ENCODE measurements around the gene TRIM47.

DNA sequence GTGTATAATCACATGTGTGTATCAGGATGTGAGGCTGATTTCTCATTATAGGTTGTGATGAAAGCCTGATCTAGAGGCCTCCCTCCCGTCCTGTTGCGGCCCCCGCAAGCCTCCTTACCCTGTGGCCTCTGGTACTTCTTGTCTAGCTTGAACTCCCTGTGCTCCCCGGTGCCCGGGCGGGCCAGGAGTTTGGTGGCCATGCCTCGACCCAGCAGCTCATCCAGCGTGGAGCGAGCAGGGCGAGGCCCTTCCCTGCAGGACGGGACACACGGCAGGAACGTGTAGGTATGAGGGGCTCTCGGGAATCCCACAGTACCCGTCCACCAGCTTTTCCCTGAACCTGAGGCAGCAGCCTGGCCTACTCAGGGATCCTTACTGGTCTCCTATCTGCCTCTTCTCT is 47.5 kb upstream of the TRIM47 start:
- TF ChIP-seq, protein P1, sequence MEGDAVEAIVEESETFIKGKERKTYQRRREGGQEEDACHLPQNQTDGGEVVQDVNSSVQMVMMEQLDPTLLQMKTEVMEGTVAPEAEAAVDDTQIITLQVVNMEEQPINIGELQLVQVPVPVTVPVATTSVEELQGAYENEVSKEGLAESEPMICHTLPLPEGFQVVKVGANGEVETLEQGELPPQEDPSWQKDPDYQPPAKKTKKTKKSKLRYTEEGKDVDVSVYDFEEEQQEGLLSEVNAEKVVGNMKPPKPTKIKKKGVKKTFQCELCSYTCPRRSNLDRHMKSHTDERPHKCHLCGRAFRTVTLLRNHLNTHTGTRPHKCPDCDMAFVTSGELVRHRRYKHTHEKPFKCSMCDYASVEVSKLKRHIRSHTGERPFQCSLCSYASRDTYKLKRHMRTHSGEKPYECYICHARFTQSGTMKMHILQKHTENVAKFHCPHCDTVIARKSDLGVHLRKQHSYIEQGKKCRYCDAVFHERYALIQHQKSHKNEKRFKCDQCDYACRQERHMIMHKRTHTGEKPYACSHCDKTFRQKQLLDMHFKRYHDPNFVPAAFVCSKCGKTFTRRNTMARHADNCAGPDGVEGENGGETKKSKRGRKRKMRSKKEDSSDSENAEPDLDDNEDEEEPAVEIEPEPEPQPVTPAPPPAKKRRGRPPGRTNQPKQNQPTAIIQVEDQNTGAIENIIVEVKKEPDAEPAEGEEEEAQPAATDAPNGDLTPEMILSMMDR (IDR thresholded peaks at IDR 0.05): no peak
- TF ChIP-seq POLR2AphosphoS5 (IDR thresholded peaks at IDR 0.05; ENCODE audit: low read depth, low read length) (no peak), SIN3A (IDR thresholded peaks at IDR 0.05; ENCODE audit: borderline replicate concordance, insufficient read depth, low read depth, low read length) (no peak), TCF7L2 (IDR thresholded peaks at IDR 0.05; ENCODE audit: low read depth, low read length) (no peak)
